Stimulated activated CD4-positive, alpha-beta T cell treated with anti-CD3 and anti-CD28 coated beads, Interleukin-1b, Interleukin-23, amount 100 ng/mL, for 4 hours (primary cell): Measurements from ENCODE around the gene COASY.

Experiments
- DNase-seq, 2 donors: peaks; one replicate each; pipeline ENCODE4 v3.0.0-alpha.2; 2020; ENCODE audit warnings: low read depth in 2 of 2

Gene COASY

DNA sequence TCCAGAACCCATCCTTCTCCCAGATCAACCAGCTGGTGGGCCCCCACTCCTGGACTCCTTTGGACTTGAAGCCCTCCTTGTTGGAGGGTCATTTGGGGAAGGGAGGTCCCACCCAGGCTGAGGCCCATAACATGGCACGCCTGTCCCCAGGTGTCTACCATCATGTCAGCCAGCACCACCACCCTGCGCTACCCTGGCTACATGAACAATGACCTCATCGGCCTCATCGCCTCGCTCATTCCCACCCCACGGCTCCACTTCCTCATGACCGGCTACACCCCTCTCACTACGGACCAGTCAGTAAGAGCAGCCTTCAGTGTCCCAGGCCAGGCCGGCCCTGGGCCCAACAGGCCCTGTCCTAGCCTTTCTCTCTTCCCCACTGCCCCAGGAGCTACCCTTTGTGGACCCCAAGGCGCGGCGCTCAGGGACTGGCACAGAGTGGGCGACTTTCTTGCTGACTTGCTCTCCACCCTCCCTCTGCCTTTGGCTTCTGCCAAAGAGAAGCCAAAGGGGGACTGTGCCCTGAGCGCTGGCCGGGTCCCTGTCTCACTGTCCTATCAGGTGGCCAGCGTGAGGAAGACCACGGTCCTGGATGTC is 51.8 kb downstream of the COASY start:
- DNase-seq: no peak
